SW480 (cell line): Measurements from ENCODE around the gene ORAI3.

Experiments used
- DNase-seq: peaks from one replicate; pipeline ENCODE4 v3.0.0-alpha.2; 2016; ENCODE audit warnings: low spot score

The ORAI3 gene

DNA sequence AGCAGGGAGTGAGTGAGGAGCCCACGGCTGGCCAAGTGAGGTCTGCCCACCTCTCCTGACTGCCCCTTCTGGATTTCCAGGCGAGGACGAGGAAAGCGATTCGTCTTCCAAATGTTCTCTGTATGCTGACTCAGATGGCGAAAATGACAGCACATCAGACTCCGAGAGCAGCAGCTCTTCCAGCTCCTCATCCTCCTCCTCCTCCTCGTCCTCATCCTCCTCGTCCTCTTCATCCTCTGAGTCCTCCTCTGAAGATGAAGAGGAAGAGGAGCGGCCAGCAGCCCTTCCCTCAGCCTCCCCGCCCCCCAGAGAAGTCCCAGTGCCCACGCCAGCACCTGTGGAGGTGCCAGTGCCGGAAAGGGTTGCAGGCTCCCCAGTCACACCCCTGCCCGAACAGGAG, 22.4 kb downstream of the ORAI3 start:
- no peak for DNase-seq

GRCh38 chr16:30972872-30973271, 24.0 kb downstream of the ORAI3 start:
- DNase-seq = no peak

GRCh38 chr16:30974348-30974747, 25.5 kb downstream of the ORAI3 start:
- DNase-seq = no peak

- DNase-seq = no peak
These were observed 27.6 kb downstream of the ORAI3 start for GRCh38 chr16:30976486-30976885.

DNA sequence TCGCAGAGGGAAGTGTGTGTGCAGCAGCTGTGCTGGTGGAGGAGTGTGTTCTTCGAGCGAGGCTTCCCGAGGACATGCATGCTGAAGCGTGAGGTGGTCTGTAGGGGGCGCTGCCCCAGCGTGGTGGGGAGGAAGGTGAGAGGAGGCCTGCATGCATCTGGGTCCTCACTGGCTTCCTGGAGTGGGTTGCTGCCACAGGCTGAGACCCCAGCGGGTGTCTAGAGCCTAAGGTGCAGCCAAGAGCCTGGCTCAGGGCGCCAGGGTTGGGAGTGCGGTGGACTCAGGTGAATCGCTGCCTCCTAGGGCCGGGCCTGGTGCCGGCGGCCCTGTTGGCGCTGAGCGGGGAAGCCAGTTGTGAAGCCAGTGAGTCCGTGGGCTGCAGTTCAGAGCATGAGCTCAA, 28.6 kb downstream of the ORAI3 start:
- no peak for DNase-seq

DNA sequence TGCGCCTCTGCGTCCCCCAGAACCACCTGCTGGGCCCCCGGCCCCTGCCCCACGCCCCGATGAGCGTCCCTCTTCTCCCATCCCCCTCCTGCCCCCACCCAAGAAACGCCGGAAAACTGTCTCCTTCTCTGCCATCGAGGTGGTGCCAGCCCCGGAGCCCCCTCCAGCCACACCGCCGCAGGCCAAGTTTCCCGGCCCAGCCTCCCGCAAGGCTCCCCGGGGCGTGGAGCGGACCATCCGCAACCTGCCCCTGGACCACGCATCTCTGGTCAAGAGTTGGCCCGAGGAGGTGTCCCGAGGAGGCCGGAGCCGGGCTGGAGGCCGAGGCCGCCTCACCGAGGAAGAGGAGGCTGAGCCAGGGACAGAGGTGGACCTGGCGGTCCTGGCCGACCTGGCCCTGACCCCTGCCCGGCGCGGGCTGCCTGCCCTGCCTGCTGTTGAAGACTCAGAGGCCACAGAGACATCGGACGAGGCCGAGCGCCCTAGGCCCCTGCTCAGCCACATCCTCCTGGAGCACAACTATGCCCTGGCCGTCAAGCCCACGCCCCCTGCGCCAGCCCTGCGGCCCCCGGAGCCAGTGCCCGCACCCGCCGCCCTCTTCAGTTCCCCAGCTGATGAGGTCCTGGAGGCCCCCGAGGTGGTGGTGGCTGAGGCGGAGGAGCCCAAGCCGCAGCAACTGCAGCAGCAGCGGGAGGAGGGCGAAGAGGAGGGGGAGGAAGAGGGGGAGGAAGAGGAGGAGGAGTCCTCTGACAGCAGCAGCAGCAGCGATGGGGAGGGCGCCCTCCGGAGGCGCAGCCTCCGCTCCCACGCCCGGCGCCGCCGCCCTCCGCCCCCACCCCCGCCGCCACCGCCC, 30.5 kb downstream of the ORAI3 start:
- DNase-seq = no peak

DNA sequence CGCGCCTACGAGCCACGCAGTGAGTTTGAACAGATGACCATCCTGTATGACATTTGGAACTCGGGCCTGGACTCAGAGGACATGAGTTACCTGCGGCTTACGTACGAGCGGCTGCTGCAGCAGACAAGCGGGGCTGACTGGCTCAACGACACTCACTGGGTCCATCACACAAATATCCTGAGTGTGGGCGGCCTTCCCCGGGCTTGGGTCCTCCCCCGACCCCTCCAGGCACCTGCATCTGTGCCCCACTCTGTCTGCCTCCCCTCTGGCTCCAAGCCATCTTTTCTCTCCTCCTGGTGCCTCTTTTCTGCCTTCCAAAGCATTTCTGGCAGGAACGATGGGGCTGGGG, 31.1 kb downstream of the ORAI3 start:
- no peak for DNase-seq

DNA sequence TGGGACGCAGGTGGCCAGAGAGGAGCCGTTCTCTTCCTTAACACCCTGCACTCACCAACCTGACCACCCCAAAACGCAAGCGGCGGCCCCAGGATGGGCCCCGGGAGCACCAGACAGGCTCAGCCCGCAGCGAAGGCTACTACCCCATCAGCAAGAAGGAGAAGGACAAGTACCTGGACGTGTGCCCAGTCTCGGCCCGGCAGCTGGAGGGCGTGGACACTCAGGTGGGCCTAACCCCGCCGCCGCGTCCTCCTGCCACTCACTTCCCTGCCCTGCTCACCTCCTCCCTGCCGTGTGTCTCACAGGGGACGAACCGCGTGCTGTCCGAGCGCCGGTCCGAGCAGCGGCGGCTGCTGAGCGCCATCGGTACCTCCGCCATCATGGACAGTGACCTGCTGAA, 31.6 kb downstream of the ORAI3 start:
- no peak for DNase-seq

GRCh38 chr16:30980959-30981358, 32.1 kb downstream of the ORAI3 start:
- no peak for DNase-seq

DNA sequence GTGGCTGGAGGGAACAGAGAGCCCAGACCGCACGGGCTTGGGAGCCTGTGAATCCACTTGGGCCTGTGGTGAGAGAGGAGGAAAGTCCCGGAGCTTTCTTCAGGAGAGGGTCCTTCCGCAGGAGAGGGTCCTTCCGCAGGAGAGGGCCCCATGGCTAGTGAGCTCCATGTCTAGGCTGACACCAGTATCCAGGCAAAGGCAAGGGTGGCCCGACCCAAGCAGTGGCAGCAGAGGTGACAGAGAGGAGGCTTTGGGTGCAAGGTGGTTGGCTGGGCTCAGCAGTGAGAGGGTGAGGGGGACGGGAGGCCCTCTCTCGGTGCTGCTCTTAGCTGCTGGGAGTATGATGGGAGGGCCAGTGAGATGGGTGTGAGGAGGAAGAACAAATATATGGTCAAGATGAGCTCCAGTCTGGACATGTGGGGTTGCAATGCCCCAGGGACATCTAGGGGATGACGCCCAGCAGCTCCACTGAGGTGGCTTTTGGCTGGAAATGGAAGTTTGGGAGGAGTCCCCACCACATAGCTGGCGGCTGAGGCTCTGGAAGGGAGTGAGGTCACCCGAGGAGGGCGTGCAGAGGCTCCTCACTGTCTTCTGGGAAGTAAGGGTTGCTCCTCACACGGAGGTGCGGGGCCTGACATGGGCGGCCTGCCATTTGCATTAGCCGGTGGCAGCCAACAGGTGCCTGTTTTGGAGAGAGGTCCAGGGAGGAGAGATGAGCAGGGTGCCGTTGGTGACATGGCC, 33.9 kb downstream of the ORAI3 start:
- no peak for DNase-seq

GRCh38 chr16:30983289-30983889, 34.5 kb downstream of the ORAI3 start:
- DNase-seq = no peak

- no peak for DNase-seq
These were observed 35.2 kb downstream of the ORAI3 start for GRCh38 chr16:30983898-30984610.

- DNase-seq = peak; percentile 75
These were observed 36.0 kb downstream of the ORAI3 start, which contains the start of gene HSD3B7 for GRCh38 chr16:30984669-30985400. Gene HSD3B7 (plus strand): TSS chr16:30985207. CDS start chr16:30985659, 452 bp downstream.

DNA sequence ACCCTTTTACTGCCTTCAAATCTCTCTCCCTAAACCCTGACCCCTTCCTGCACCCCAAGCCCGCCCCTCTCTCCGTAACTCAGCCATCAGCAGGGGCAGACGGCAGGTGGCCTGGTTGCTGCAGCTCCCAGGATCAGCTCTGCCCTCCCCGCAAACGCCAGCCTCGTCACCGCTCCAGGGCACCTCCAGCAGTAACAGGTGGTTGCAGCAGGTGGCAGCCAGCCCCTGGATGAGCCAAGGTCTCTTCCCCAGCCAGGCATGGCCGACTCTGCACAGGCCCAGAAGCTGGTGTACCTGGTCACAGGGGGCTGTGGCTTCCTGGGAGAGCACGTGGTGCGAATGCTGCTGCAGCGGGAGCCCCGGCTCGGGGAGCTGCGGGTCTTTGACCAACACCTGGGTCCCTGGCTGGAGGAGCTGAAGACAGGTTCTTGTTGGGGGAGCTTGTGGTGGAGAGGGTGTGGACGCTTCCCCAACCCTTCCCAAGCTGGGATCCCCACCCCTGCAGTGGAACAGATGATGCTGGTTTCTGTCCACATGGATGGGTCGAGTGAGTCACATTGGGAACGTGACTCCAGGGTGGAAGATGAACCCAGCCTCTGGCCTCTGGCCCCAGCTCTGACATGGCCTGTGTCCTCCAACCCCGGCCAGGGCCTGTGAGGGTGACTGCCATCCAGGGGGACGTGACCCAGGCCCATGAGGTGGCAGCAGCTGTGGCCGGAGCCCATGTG, 36.7 kb downstream of the ORAI3 start:
- peak; percentile 83 for DNase-seq

- DNase-seq = no peak
These were observed 37.5 kb downstream of the ORAI3 start for GRCh38 chr16:30986129-30986991.

DNA sequence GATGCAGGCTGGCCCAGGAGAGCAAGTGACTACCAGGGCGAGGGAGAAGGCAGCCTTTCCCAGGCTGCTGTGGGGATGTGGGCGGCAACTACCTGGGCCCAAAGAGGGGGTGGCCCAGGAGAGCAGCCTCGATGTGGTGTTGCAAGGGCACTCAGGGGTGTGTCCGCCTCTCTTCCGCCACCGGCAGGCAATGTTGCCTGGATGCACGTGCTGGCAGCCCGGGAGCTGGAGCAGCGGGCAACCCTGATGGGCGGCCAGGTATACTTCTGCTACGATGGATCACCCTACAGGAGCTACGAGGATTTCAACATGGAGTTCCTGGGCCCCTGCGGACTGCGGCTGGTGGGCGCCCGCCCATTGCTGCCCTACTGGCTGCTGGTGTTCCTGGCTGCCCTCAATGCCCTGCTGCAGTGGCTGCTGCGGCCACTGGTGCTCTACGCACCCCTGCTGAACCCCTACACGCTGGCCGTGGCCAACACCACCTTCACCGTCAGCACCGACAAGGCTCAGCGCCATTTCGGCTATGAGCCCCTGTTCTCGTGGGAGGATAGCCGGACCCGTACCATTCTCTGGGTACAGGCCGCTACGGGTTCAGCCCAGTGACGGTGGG, 38.8 kb downstream of the ORAI3 start:
- DNase-seq = no peak

- DNase-seq = no peak
These were observed 40.7 kb downstream of the ORAI3 start for GRCh38 chr16:30989469-30990047.

GRCh38 chr16:30990105-30990504, 41.2 kb downstream of the ORAI3 start:
- DNase-seq = no peak

DNA sequence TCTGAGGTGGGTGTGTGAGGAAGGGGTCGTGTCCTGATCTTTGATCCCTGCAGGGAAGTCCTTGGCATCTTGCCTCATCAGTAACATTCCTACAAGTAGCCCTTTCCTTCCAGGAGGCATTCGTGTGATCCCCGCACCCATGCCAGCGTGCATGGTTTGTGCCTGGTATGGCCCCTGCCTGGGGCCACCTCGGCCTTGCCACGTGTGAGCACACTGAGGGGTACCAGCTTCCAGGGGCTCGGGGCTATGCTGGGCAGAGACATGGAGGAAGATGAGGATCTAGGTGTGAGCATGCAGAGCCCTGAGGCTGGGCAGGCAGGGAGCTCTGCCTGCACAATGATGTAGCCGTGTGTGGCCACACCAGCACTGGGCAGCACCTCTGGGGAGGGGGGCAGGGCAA, 42.2 kb downstream of the ORAI3 start:
- DNase-seq = no peak
